T1000 (cell line): ENCODE measurements around the gene SERPINI2.

Experiments used
- DNase-seq: peaks from one replicate; lab custom pipeline; 2025; ENCODE audit warnings: mixed read lengths; lab: John Stamatoyannopoulos, UW

SERPINI2 gene

GRCh38 chr3:167473863-167474262, at the start of gene SERPINI2:
Gene SERPINI2 (minus strand): TSS chr3:167474042. CDS start chr3:167471834, 2,208 bp downstream.
- no peak for DNase-seq

- no peak for DNase-seq
Measured at GRCh38 chr3:167521006-167521355, 47.1 kb upstream of the SERPINI2 start.

- DNase-seq = no peak
Measured at GRCh38 chr3:167520266-167521005, 46.6 kb upstream of the SERPINI2 start.

- no peak for DNase-seq
Measured at GRCh38 chr3:167507954-167508353, 34.1 kb upstream of the SERPINI2 start.

GRCh38 chr3:167502401-167502800, 28.6 kb upstream of the SERPINI2 start:
- DNase-seq = no peak

GRCh38 chr3:167501941-167502340, 28.1 kb upstream of the SERPINI2 start:
- DNase-seq = no peak

GRCh38 chr3:167497903-167498302, 24.1 kb upstream of the SERPINI2 start:
- DNase-seq = no peak

- no peak for DNase-seq
Measured at GRCh38 chr3:167493244-167493643, 19.4 kb upstream of the SERPINI2 start.

- DNase-seq = no peak
Measured at GRCh38 chr3:167491621-167492020, 17.8 kb upstream of the SERPINI2 start.

- DNase-seq = no peak
Measured at GRCh38 chr3:167489571-167489970, 15.7 kb upstream of the SERPINI2 start.

- no peak for DNase-seq
Measured at GRCh38 chr3:167487556-167487955, 13.7 kb upstream of the SERPINI2 start.

GRCh38 chr3:167484551-167484950, 10.7 kb upstream of the SERPINI2 start:
- DNase-seq = no peak

GRCh38 chr3:167483708-167484475, 10.1 kb upstream of the SERPINI2 start:
- no peak for DNase-seq

GRCh38 chr3:167481164-167481563, 7.3 kb upstream of the SERPINI2 start:
- no peak for DNase-seq

- no peak for DNase-seq
Measured at GRCh38 chr3:167480748-167481147, 6.9 kb upstream of the SERPINI2 start.

GRCh38 chr3:167469381-167469780, 4.5 kb downstream of the SERPINI2 start:
- no peak for DNase-seq

- no peak for DNase-seq
Measured at GRCh38 chr3:167467848-167468611, 5.8 kb downstream of the SERPINI2 start.

- no peak for DNase-seq
Measured at GRCh38 chr3:167466966-167467365, 6.9 kb downstream of the SERPINI2 start.

GRCh38 chr3:167456157-167456799, 17.6 kb downstream of the SERPINI2 start:
- DNase-seq = no peak

GRCh38 chr3:167453815-167454214, 20.0 kb downstream of the SERPINI2 start:
- no peak for DNase-seq

GRCh38 chr3:167451282-167451681, 22.6 kb downstream of the SERPINI2 start:
- no peak for DNase-seq

- no peak for DNase-seq
Measured at GRCh38 chr3:167450675-167451074, 23.2 kb downstream of the SERPINI2 start.
